HG03139 (cell line): ENCODE measurements around the gene RELL2.
"Not testable (repeated sequence)": the region's sequence is repeated elsewhere in the genome, so short reads cannot be mapped to it uniquely, and the experiment has no call there.

Experiments used
- ATAC-seq: cut with Tn5 transposase; IDR thresholded peaks from one replicate; pipeline ENCODE4 v1.9.1; 2021; ENCODE audit not compliant: unreplicated experiment

Gene RELL2, protein sequence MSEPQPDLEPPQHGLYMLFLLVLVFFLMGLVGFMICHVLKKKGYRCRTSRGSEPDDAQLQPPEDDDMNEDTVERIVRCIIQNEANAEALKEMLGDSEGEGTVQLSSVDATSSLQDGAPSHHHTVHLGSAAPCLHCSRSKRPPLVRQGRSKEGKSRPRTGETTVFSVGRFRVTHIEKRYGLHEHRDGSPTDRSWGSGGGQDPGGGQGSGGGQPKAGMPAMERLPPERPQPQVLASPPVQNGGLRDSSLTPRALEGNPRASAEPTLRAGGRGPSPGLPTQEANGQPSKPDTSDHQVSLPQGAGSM

DNA sequence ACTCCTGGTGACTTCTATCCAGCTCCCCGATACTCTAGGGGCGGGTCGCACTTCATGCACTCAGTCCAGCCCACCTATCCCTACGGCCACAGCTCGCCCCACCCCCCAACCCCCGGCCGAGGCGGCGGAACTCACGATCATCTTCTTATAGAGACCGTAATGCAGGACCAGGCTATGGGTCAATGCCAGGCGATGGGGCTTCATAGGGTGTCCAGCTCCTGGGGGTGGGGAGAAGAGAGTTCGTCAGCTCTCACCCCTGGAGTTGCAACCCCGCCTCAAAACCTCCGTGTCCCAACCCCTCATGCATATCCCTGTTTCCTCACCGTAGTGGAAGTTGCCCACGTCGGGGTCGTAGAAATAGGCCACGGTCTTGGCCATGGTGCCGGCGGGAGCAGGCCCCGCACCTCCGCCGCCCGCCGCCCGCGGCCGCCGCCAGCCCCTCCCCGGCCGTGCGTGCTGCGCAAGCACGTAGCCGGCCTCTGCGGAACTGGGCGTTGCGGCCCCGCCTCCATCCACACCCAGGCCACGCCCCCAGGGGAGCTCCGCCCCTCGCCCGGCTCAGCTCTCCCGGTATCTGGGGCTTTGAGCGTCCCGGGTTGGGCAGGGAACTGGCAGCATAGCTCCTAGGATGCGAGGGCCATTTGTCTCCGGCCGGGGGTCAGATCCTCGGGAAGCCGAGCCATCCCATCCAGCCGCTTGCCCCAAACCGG is at the start of gene RELL2, which contains the start of gene HDAC3:
Gene RELL2, plus strand, starts transcription at position 585 of the 710 bp plus-strand sequence. CDS start 1,229 bp downstream, outside the sequence.
Gene HDAC3, minus strand, starts transcription at position 437 of the 710 bp plus-strand sequence. Its CDS starts 59 bp downstream, at position 378.
- ATAC-seq = peak; percentile 60

DNA sequence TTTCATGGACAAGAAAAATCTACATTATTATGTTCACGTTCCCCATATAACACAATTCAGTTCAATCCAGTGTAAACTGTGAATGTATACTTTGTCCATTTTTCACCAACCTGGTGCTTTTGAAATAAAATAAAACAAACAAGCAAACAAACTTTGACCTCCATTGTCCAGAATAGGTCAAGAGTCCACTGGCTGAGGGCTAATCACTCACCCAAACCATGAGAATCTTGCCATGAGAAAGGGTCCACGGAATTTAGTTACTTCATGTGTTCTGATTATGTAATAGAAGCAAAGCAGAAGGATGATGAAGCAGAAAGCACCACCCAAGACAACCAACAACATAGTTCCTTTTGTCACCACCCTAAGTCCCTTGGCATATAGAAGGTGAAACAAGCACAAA is 46.7 kb upstream of the RELL2 start:
- no peak for ATAC-seq

DNA sequence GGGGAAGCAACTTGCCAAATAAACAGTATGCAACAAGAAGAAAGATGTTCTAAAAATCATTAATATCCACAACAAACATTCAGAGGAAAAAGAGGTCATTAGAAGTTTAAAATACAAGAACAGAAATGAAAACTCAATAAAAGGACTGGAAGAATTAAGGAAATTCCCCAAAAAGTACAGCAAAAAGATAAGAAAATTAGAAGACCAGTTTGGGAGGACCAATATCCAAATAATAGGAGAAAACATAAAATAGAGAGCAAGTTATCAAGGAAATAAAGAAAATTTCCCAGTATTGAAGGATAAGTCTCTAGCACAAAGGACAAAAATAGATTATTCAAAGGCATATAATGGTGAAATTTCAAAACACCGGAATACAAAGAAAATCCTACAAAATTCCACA is 39.9 kb upstream of the RELL2 start:
- no peak for ATAC-seq

DNA sequence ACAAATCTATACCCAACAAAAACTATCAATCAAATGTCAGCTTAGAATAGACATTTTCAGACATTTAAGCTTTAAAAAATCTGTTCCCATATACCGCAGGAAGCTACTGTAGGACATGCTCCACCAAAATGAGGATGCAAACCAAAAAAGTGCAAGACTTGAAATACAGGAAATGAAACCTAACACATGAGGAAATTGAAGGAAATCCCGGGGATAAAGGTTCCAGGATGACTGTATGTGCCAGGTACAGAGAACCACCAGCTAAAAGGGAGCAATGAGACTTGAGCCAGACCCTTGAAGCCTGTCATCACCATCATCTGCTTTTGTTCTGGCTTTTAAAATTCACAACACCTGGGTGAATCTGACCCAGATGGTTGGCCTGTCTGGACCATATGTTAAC is 39.4 kb upstream of the RELL2 start:
- no peak for ATAC-seq

DNA sequence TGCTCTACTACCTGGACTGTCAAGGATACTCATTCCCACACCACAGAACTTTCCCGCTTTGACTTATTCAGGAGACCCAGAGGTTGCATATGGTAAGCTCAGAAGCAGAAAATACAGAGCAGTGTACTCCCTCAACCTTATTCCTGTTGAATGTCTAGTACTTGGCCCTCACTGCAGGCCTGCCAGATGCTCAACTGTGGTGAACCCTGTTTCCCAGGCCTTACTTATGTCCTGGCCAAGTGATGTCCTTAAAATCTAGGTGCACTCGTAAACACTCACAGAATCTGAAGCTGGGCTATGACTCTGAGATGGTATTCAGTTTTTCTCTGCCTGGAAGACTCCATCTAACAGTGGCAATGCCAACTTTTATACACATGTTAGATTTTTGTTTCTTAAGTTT is 39.0 kb upstream of the RELL2 start:
- ATAC-seq = no peak

DNA sequence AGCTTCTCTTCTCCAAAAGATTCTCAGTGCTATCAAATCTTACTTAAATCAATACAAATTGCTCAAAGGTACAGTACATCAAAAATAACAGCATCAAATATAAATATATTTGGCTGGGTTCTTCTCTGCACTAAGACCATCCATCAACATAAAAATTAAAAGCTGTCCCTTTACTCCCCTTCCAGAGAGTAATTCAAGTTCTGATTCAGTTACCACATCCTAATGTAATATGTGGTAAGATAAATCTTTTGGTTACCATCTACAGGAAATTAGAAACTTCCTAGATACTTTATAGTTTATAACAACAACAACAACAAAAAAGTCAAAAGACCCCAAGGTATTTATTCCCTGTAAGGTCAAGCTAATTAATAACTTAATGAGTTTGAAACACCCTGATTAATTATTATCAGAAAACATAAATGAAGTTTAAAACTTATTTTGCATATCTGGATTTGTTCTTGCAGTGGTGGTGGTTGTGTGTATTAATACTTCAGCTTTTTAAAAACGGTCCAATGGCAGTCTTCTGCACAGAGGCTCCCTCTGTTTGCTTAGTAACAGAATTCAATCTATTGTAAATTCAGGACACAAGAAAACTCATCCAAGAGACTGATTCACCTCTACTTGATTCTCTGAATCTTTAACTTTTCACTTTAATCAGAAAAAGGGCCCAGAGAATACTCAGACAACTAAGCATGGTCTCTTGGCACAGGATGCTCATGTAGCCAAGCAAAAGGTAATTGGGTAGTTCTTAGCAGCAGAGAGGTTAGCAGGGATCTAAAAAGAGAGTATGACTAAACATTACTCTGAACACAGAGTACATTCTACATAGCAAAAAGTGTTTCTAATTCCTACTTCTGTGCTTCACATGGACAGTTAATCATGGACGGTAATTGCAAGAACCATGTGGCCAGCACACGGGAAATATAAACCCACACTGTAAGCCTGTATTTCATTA is 38.1 kb upstream of the RELL2 start:
- peak; percentile 43 for ATAC-seq

DNA sequence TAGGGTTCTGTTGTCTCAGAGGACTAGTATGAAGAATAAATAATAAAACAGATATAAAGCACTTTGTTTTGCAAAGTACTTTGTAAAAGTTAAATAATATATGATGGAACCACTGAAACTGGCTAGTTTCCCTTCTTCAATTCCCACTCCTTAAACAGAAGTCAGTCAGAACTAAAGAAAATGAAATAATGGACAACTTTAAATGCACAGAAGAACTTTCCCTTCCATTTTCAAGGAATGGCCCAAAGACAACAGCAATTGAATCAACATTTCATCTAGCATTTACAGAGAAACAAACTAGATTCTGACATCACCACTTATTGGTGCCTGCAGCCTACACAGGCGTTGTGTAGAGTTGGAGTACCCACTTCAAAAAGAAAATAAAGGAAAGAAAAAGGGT is 34.2 kb upstream of the RELL2 start:
- ATAC-seq = no peak

DNA sequence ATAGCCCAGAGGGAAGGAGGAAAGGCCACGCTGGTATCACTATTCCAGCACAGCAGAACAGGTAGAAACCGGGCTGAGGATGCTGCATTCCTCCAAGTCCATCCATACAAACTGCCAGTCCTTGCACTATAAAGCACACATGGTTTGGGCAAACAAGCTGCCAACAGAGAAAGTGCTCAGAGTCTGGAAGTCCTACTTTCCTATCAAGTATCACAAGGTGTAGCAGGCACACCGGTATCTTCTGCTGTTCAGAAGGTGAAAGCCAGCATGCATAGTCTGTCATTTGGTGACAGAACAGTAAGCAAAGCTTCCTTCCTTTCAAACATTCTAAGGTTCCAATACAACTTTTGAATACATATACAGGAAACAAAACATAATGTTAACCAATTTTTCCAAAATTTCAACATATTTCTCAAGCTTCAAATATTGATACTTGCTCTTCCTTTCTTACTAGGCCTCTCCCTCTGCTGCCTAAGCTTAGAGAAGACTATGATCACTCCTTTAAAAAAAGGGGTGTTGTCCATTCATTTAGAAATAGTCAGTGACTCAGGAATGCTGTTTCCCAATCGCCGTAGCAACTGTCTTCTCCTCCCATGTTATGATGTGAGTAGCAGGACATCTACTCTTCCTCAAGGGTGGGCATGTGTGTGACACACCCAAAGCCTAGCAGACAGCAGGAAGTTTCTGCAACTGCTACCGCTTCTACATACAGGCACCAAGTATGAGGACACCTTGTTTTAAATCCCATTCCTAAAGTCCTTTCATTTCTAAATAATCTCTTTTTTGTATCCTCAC is 32.7 kb upstream of the RELL2 start:
- no peak for ATAC-seq

DNA sequence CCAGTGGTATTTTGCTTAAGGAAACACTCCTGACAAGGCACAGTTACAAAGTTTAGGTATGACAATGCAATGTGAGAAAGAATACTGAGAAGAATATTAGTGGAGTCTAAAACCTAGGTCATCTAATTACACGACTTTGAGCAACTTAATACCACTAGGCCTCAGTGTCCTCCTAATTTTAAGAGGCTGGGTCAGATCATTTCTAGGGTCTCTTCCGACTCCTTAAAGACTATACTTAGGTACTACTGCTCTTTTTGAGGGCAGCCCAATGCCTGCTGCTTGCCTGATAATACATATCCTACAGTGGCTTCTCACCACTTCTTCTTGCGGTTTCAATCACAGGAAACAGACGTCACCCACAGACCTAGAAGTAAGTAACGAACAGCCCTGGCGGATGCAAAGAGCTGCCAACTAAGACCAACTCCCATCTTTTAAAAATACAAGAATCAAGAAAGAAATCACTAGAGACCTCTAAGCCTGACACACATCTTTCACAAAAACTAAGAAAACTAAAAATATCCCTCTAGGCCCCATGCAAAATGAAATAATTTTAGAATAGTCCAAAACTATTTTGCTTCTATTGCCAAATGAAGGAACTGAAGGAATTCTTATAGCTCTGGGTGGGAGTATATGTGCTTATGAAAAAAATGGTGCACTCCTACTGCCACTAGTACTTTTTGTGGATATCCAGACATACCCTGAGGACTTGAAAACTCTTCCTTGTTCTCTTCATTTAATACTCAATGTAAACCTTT is 31.1 kb upstream of the RELL2 start:
- peak; percentile 95 for ATAC-seq

DNA sequence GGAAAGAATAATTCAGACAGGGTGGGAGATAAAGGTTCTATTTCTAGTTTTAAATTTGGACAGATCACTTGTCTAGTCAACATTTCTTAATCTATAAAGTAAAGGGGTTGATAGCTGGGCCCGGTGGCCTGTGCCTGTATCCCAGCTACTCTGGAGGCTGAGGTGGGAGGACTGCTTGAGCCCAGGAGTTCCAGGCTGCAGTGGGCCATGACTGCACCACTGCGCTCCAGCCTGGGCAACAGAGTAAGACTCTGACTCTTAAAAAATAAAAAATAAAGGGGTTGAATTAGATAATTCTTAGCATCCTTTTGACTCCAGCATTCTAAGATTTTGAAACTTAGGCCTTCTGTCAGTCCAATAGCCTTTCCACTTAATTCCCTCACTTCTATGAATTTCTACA is 28.8 kb upstream of the RELL2 start:
- ATAC-seq = no peak

DNA sequence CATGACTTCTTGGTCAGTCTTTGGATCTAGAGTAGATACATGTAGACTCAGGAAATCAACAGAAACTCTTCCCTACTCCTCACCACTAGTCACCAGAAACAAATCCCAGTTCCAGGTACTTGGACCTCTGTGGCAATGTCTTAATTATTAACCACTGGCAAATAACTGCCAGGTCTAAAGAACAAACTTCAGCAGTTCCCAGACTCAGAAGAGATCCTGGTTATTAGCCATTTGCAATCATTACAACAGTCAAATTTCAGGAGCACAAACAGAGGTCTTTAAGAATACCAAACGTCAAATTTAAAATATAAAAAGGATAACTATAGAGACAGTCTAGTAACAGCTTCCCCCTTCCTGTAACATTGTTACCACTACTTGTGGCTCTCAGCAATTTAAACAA is 28.2 kb upstream of the RELL2 start:
- ATAC-seq = no peak

DNA sequence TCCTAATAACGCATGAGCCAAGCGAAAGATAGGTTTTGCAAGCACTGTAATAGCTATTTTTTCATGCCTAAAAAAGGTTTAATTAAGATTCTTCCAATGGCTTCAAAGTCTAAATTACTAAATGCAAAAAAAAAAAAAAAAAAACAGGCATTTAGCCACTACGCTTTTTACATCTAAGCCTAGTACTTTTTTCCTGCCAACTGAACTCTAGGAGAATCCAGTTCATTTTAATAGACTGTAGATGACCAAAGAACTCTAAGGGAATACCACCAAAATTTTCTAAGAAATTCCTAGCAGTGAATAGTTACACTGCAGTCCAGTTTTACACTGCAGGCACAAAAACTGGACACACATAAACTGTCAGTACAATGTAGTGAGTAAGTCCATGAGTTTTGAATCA is 27.8 kb upstream of the RELL2 start:
- no peak for ATAC-seq

DNA sequence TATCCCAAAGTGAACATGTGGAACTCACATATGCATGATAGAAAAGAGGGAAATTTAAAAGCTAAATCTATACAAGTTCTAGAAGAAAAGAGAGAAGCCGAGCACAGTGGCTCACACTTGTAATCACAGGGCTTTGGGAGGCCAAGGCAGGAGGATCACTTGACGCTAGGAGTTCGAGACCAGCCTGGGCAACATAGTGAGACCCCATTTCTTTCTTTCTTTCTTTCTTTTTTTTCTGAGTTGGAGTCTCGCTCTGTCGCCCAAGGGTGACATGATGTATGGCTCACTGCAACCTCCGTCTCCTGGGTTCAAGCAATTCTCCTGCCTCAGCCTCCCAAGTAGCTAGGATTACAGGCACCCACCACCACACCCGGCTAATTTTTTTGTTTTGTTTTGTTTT is 26.9 kb upstream of the RELL2 start:
- ATAC-seq = not testable (repeated sequence)

DNA sequence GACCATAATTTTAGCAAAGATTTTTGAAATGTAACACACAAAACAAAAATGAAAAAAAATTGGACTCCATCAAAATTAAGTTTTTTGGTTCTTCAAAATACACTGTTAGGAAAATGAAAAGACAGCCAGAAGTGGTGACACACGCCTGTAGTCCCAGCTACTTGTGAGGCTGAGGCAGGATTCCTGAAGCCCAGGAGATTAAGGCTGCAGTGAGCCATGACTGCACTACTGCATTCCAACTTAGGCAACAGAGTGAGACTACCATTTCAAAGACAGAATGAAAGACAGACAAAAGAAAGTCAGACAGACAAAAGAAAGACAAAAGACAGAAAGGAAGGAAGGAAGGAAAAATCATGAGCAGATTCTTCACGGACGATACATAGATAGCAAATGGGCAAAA is 25.5 kb upstream of the RELL2 start:
- ATAC-seq = no peak

DNA sequence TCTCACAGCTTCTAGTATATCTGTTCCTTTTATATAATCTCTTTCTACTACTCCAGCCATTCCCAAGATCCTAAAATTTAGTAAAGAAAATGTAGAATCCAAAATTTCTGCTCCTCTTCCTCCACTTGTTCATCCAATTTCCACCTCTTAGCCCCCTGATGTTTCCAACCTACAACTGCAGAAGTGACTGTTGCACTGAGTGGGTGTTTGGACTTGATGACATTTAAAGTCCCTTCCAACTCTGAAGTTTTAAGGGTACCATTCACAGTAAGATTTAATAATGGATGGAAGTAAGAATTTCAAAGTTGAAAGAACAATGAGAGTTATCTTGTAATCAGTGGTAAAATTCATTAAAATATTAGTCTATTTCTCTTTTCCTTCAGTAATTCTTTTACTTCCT is 23.5 kb upstream of the RELL2 start:
- no peak for ATAC-seq

DNA sequence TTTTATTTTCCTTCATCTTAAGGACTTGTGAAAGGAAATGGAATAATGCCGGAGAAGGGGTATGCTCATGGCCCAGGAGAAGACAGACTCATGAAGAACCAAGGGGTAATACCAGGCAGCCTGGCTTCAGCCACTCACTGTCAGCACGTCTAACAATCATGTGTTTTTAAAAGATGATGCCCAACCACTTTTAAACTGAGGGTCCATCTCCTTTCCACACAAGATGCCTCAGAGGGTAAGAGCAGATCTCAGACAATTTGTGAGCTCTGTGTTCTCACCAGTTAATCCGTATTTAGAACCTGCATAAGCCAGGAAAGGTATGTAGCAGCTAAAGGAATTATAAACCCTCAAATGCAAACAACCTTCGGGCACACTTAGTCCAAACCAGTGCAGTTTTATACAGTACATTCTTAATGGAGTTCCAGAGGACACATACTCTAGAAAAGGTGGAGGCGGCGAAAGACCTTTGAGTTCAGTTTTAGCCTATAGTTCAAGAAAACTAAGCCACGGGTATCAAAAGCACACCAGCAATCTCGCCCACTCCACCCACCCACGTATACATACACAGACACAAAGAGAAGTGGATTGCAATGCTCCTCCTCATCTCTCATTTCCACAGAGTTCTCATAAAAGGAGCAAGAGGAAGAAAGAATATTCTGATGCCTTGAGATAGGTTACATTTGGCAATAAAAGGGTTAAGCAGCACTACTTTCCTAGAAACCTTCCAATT is 20.6 kb upstream of the RELL2 start:
- ATAC-seq = no peak

DNA sequence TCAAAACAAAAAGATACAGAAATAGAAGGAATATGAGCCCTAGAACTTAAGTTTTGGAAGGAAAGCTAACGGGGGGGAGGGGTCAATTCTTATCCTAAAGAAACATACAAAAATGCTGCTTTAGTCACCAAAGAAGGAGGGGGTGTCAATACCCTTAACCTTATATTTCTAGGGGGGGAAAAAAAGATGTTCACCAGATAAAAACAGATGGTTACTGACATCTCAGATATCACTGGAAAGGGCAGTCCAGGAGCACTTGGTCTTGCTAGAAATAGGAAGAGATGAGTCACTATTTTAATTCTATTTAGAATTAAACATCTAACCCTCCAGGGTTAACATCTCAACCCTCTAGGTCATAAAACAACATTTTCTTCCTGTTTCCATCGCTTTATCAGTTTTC is 19.7 kb upstream of the RELL2 start:
- no peak for ATAC-seq

DNA sequence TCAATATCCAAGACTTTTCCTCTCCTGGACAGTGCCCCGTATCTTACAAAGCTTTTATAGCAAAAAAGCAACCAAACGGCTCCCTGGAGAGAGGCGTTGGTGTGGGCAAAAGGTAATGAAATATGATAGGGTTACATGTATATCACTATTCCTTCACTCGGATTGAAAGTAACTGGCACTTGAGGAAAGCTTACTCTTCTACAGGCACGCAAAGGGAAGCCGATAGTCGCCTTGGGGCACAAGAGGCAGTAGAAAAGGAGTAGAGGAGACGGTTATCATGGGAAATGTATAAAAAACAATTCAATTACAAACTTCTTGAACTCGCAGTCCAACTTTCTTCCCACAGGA is 19.1 kb upstream of the RELL2 start:
- ATAC-seq = no peak

DNA sequence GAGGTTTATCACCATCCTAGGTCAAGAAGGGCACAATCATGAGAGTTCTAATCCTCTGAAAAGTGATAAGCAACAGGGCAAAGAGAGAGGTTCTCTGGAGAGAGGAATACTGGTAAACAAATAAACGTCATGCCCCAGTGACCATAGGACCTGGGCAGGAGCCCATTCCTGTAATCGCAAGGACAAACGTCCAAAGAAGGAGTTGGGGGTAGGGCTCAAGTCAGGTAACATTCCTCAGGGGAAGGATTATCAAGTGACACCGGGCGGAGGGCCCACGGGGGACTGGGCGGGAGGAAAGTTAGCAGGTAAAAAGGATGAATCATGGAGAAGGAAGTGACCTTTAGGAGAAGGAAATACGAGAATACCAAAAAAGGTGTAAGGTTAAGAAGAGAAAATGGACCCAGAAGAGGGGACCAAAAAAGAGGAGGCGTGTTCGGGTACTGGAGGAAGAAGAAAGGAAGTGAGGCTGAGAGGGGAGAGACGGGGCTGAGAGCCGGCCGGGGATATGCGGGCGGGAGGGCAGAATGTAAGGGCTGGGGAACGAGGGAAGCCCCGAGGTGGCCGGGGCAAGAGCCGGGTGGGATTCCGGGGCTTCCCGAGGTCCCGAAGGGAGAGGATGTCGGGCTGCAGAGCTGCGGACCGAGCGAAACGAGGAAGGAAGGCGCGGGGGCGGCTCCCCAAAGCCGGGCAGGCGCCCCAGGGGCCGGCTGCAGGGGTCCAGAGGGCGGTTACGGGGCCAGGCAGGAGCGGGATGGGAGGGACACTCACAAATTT is 18.6 kb upstream of the RELL2 start:
- peak; percentile 22 for ATAC-seq
